ENCODE measurements around the gene ZNF575.

Gene ZNF575

DNA sequence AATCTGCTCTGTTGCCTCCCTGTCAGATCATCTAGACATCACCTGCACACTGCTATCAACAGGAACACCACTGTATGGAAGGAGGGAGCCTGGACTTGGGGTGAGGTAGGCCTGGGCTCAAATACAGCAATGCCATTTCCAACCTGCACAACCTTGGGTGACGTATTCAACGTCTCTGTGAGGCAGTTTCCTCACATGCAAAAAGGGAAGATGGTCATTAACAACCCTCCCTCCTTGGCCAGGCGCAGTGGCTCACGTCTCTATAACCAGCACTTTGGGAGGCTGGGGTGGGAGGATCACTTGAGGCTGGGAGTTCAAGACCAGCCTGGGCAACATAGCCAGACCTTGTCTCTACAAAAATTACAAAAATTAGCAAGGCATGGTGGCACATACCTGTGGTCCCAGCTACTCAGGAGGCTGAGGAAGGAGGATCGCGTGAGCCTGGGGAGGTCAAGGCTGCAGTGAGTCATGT, 29.3 kb downstream of the ZNF575 start:
- H3K4me3 Mint-ChIP-seq, result peak overlapping the region; percentile 52

DNA sequence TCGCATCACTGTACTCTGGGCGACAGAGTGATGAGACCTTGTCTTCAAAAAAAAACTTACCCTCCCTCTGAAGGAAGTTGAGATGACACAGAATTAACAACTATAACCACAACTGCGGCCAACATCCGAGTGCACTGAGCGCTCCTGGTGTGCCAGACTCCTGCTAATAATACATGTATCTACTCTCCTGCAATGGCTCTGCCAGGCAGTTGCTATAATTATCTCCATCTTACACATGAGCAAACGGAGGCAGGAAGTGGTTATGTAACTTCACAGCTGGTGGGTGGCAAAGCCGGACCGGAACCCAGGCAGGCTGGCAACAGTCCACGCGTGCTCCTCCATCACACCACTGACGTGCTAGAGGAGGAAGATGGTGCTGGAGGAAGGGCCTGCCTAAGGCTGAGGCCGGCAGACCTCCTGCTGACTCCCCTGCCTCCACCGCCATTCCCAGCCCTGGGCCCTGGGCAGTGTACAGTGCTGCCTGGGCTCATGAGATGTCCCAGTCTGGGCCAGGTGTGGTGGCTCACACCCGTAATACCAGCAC, 29.8 kb downstream of the ZNF575 start:
- Mint-ChIP-seq H3K36me3 (ENCODE audit: low read depth) (peaks cover 35% of the 10 kb centered on the region), H3K27me3 (ENCODE audit: low read depth) (no peaks in the 10 kb centered on the region), H3K9me3 (no peaks in the 10 kb centered on the region), H3K27ac (peak overlapping the region; percentile 95), H3K4me1 (ENCODE audit: low read depth) (peaks cover 32% of the 10 kb centered on the region), H3K4me3 (peak overlapping the region; percentile 52)
- peak; percentile 60 for DNase-seq (ENCODE audit: low spot score)

More for the DNA sequence above, 29.3 kb downstream of the ZNF575 start:
- Mint-ChIP-seq H3K27ac (peak overlapping the region; percentile 95), H3K27me3 (ENCODE audit: low read depth) (no peaks in the 10 kb centered on the region), H3K9me3 (no peaks in the 10 kb centered on the region), H3K36me3 (ENCODE audit: low read depth) (peaks cover 39% of the 10 kb centered on the region), H3K4me1 (ENCODE audit: low read depth) (peaks cover 32% of the 10 kb centered on the region)
- DNase-seq (ENCODE audit: low spot score), result no peak

DNA sequence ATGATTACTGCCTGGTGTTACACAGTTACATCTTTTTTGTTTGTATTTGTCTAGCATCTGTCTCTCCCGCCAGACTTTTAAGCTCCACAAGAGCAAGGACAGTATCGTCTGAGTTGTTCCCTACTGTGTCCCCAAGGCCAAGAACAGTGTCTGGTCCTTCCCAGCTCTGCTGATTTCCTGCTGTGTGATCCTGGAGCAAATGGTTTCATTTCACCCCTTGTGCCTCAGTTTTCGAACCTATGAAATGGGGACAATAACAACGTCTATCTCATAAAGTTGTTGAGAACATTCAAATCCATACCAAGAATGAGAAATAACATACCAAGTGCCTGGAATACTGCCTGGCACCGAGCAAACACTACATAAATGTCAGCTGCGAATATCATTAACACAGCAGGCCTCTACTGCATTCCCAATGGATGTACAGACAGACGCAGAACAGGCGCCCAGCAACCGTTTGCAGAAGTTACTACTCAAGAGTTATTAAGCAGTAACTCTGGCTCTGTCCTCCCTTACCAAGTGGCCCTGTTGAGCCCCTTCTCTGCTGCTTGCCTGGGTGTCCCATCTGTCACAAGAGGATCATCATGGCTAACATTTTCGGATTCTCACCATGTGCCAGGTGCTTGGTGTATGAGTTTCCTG, 30.9 kb downstream of the ZNF575 start:
- H3K27ac Mint-ChIP-seq, result peak overlapping the region; percentile 85
- H3K36me3 Mint-ChIP-seq (ENCODE audit: low read depth), result peaks cover 34% of the 10 kb centered on the region
- peaks cover 32% of the 10 kb centered on the region for H3K4me1 Mint-ChIP-seq (ENCODE audit: low read depth)
- H3K4me3 Mint-ChIP-seq, result no peak overlapping the region
- no peaks in the 10 kb centered on the region for H3K9me3 Mint-ChIP-seq
- DNase-seq (ENCODE audit: low spot score), result no peak
- H3K27me3 Mint-ChIP-seq (ENCODE audit: low read depth), result no peaks in the 10 kb centered on the region

DNA sequence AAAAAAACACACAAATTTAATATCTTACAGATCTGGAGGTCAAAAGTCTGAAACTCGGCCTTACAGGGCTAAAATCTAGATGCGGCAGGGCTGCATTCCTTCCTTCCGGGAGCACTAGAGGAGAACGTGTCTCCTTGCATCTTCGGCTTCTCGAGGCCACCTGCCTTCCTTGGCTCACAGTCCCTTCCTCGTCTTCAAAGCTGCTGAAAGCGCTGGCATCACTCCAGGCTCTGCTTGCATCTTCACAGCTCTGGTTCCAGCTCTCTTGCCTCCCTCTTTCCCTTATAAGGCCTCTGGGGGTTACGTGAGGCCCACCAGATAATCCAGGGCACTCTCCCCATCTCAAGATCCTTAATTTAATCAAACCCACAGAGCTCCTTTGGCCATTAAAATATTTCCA, 31.8 kb downstream of the ZNF575 start:
- Mint-ChIP-seq H3K4me1 (ENCODE audit: low read depth) (peaks cover 32% of the 10 kb centered on the region), H3K4me3 (no peak overlapping the region)

DNA sequence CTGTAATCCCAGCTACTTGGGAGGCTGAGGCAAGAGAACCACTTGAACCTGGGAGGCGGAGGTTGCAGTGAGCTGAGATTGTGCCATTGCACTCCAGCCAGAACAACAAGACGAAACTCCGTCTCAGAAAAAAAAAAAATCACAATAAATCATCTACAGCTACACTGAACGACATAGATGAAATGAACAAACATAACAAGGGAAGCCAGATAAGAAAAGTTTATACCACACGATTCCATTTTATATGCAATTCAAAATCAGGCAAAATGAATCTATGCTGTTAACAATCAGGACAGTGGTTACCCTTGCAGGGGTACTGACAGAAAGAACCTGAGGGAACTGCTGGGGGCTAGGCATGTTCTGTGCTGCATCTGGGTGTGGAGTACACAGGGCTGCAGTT, 36.7 kb downstream of the ZNF575 start:
- peaks cover 4% of the 10 kb centered on the region for H3K36me3 Mint-ChIP-seq (ENCODE audit: low read depth)
- H3K27me3 Mint-ChIP-seq (ENCODE audit: low read depth), result no peaks in the 10 kb centered on the region
- no peak for DNase-seq (ENCODE audit: low spot score)
- peaks cover 6% of the 10 kb centered on the region for H3K4me1 Mint-ChIP-seq (ENCODE audit: low read depth)
- H3K9me3 Mint-ChIP-seq, result no peaks in the 10 kb centered on the region
- no peak overlapping the region for H3K4me3 Mint-ChIP-seq
- H3K27ac Mint-ChIP-seq, result no peak overlapping the region

More for the DNA sequence above, 31.8 kb downstream of the ZNF575 start:
- Mint-ChIP-seq H3K27me3 (ENCODE audit: low read depth) (no peaks in the 10 kb centered on the region), H3K27ac (peak overlapping the region; percentile 69), H3K9me3 (no peaks in the 10 kb centered on the region), H3K36me3 (ENCODE audit: low read depth) (peaks cover 32% of the 10 kb centered on the region)
- no peak for DNase-seq (ENCODE audit: low spot score)

DNA sequence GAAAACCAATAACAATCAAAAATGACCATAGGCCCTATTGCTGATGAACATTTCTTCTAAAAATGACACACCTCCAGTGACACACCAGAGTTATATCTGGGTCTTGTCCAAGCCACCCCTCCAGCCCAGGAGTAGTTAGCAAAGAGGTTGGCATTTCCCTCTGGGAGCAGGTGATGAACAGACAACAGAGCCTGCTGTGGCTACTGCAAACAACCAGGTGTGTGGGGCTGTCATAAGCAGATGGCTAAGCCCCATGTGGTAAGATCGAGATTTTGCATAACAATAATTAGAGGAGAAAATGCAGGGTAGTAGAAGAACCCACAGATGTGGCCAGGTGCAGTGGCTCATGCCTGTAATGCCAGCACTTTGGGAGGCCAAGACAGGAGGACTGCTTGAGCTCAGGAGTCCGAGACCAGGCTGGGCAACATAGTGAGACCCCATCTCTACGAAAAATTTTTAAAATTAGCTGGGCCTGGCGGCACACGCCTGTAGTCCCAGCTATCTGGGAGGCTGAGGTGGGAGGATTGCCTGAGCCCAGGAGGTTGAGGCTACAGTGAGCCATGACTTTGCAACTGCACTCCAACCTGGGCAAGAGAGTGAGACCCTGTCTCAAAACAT, 37.3 kb downstream of the ZNF575 start:
- H3K27ac Mint-ChIP-seq, result no peak overlapping the region
- H3K27me3 Mint-ChIP-seq (ENCODE audit: low read depth), result no peaks in the 10 kb centered on the region
- H3K4me1 Mint-ChIP-seq (ENCODE audit: low read depth), result peaks cover 3% of the 10 kb centered on the region
- H3K36me3 Mint-ChIP-seq (ENCODE audit: low read depth), result peaks cover 5% of the 10 kb centered on the region
- no peak overlapping the region for H3K4me3 Mint-ChIP-seq
- H3K9me3 Mint-ChIP-seq, result no peaks in the 10 kb centered on the region
- DNase-seq (ENCODE audit: low spot score), result no peak

DNA sequence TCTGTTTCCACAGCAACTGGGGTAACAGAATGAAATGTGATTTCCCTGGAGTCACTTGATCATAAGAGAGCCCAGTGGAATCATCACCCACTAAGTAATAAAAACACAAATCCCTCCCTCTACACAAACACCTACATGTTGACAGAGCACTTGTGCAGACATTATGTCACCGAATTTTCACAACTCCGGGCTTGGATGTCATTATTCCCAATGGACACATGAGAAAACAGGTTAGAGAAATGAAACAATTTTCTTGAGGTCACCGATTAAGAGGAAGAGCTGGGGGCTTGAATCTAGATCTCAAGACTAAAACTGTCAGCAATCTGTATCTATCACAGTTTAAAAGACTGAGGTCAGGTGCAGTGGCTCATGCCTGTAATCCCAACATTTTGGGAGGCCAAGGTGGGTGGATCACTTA, 39.2 kb downstream of the ZNF575 start:
- DNase-seq (ENCODE audit: low spot score), result no peak
- H3K27ac Mint-ChIP-seq, result no peak overlapping the region
- H3K36me3 Mint-ChIP-seq (ENCODE audit: low read depth), result peaks cover 2% of the 10 kb centered on the region
- peaks cover 4% of the 10 kb centered on the region for H3K4me1 Mint-ChIP-seq (ENCODE audit: low read depth)
- no peak overlapping the region for H3K4me3 Mint-ChIP-seq
- H3K9me3 Mint-ChIP-seq, result no peaks in the 10 kb centered on the region
- H3K27me3 Mint-ChIP-seq (ENCODE audit: low read depth), result no peaks in the 10 kb centered on the region

DNA sequence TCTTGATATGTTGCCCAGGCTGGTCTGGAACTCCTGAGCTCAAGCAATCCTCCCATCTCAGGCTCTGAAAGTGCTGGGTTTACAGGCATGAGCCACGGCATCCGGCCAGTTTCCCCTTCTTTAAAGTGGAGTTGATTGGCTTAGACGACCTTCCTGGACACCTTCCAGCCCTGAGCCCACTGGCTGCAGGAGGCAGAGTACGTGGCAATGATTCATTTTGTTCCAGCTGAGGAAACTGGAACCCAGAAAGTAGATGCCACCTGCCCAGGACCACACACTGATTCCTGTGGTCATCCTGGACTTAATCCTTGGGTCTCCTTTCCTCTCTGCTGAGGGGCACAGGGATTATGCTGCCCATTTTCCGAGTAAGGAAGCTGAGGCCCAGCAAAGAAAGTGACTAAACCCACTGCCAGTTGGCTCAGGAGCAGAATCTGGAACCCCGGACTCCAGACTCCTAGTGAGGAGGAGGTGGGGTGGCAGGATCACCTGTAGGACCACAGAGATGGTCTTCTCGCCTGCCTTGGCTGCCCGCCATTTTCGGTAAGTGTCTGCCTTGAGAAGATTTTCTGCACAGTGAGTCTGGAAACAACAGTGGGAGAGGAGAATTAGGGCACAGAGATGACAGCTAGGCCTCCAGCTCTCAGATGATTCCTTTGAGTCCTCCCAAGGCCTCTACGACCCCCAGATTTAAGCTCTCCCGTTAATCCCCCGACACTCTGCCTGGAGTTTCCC, 41.6 kb downstream of the ZNF575 start:
- no peaks in the 10 kb centered on the region for H3K9me3 Mint-ChIP-seq
- DNase-seq (ENCODE audit: low spot score), result no peak

DNA sequence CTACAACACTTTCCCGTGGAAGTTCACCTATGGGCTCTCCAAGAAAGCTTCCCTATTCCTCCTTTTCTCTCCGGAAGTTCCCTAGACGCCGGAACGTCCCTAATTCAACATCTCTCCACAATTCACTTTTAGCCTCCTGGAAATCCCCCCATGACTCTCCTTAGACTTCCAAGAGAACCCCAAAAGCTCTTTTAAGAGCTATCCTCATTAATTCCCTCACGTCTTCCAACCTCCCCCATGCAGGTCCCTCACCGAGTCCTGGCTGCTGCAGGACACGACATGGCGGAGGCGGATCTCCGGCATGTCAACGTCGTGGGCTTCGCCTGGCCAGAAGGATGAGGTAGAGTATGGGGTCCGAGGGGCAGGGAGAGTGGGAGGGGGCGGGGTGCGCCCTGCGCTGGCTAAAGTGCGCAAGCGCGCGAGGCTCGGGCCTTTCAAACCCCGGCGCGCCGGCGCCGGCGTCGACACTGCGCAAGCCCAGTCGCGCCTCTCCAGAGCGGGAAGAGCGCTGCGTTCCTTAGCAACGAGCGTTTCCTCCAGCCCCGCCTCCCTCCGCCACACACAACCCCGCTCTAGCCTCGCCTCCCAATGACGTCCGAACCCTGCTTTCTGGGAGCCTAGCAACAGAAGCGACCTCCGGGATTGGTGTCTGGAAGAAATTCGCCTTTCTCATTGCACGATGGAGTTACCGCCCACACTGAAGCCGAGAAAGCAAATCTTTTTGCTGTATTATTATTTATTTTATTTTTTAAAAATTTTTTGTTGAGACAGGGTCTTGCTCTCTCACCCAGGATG, 42.4 kb downstream of the ZNF575 start, which contains the start of the genes PINLYP and XRCC1:
Gene PINLYP, plus strand, starts transcription at position 646 of the 795 bp plus-strand sequence. CDS start 1,391 bp downstream, outside the sequence.
Gene XRCC1, minus strand, starts transcription at position 372 of the 795 bp plus-strand sequence. Its CDS starts 69 bp downstream, at position 303.
- H3K36me3 Mint-ChIP-seq (ENCODE audit: low read depth), result peaks cover 6% of the 10 kb centered on the region
- peak within 1 kb of the TSS; percentile 95 for H3K27ac Mint-ChIP-seq
- peak; percentile 95 for DNase-seq (ENCODE audit: low spot score)
- H3K4me3 Mint-ChIP-seq, result peak within 1 kb of the TSS; percentile 98
- peaks cover 2% of the 10 kb centered on the region for H3K27me3 Mint-ChIP-seq (ENCODE audit: low read depth)
- H3K4me1 Mint-ChIP-seq (ENCODE audit: low read depth), result peaks cover 18% of the 10 kb centered on the region
- H3K9me3 Mint-ChIP-seq, result no peaks in the 10 kb centered on the region

More for the DNA sequence above, 41.6 kb downstream of the ZNF575 start:
- Mint-ChIP-seq H3K27ac (peak overlapping the region; percentile 95), H3K4me1 (ENCODE audit: low read depth) (peaks cover 12% of the 10 kb centered on the region), H3K27me3 (ENCODE audit: low read depth) (peaks cover 2% of the 10 kb centered on the region), H3K36me3 (ENCODE audit: low read depth) (peaks cover 6% of the 10 kb centered on the region), H3K4me3 (peak overlapping the region; percentile 98)

DNA sequence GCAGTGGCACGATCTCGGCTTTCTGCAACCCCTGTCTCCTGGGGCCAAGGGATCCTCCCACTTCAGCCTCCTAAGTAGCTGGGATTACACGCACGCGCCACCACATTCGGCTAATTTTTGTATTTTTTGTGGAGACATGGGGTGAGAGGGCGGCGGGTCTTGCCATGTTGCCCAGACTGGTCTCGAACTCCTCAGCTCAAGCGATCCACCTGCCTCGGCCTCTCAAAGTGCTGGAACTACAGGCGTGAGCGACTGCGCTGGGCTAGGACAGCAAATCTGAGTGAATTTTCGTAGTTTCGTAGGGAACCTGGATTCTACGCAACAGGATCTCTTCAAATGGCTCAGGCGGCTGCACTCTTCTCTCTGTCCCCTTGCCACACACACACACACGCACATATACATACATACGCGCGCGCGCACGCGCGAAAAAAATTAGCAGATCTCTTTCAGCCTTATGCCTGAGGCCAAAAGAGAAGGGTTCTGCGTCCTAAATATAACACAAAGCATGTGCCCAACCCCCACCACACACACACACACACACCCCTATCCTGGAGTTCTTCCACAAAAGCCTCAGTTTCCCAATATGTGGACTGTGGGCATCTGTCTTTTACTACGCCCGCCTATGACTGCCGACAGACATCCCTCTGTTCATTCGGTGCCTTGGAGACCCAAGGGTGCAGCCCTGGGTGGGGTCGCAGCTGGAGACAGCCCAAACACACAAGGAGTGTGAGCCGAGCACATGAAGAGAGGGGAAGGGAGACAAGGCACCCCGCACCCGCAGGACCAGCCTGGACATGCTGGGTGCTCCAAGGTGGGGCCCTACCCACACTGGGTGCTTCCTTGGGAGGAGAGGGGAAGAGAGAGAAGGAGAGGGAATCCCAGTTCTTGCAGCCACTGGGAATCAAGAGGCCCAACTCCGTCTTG, 43.2 kb downstream of the ZNF575 start:
- Mint-ChIP-seq H3K36me3 (ENCODE audit: low read depth) (peaks cover 6% of the 10 kb centered on the region), H3K4me3 (peak overlapping the region; percentile 98), H3K27ac (peak overlapping the region; percentile 69), H3K4me1 (ENCODE audit: low read depth) (peaks cover 18% of the 10 kb centered on the region), H3K27me3 (ENCODE audit: low read depth) (peaks cover 2% of the 10 kb centered on the region), H3K9me3 (no peaks in the 10 kb centered on the region)
- no peak for DNase-seq (ENCODE audit: low spot score)

DNA sequence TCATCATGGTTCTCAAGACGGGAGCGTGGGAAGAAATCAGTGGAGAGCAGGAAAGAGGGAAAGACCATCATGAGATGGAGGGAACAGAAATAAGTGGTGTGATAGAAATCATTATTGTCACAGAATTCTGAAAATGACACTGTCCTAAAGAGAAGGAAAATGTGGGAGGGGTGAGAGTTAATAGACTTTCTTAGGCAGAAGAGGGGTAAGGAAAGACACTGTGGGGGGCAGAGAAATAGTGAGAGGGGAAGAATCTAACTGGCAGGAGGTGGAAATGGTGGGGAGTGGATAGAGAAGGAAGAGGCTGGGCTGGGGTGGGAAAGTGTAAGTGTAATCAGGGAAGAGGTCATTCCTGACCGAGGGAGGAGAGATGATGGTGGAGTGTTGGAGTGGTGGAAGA, 45.8 kb downstream of the ZNF575 start:
- H3K4me3 Mint-ChIP-seq, result peak overlapping the region; percentile 85
- no peak for DNase-seq (ENCODE audit: low spot score)
- H3K9me3 Mint-ChIP-seq, result no peaks in the 10 kb centered on the region
- peaks cover 2% of the 10 kb centered on the region for H3K27me3 Mint-ChIP-seq (ENCODE audit: low read depth)
- H3K36me3 Mint-ChIP-seq (ENCODE audit: low read depth), result peaks cover 6% of the 10 kb centered on the region
- H3K27ac Mint-ChIP-seq, result peak overlapping the region; percentile 90
- H3K4me1 Mint-ChIP-seq (ENCODE audit: low read depth), result peaks cover 25% of the 10 kb centered on the region

DNA sequence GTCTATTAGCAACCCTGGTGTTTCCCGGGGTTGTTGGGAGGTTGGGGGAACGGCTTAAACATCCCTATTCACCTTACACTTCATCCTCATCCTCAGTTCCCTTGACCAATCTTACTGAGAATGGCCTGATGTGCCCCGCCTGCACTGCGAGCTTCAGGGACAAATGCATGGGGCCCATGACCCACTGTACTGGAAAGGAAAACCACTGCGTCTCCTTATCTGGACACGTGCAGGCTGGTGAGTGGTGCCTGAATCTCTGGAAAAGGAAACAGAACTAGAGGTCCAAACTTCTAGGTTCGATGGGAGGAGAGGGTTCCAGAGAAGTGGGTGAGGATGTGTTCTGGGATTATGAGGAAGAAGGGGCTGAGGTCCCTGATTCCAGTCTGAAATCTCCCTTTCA, 48.5 kb downstream of the ZNF575 start:
- H3K36me3 Mint-ChIP-seq (ENCODE audit: low read depth), result peaks cover 18% of the 10 kb centered on the region
- H3K27me3 Mint-ChIP-seq (ENCODE audit: low read depth), result peaks cover 2% of the 10 kb centered on the region
- peak overlapping the region; percentile 85 for H3K4me3 Mint-ChIP-seq
- H3K27ac Mint-ChIP-seq, result peak overlapping the region; percentile 52
- DNase-seq (ENCODE audit: low spot score), result no peak
- peaks cover 25% of the 10 kb centered on the region for H3K4me1 Mint-ChIP-seq (ENCODE audit: low read depth)
- no peaks in the 10 kb centered on the region for H3K9me3 Mint-ChIP-seq
